Esophagus muscularis mucosa (tissue), 4 donors: ENCODE data around the gene PPP6R2.

Source experiments
- CTCF ChIP-seq, 3 experiments: fragments of 200-600 bp in 2 of 3; fragments of 450-650 bp in 1 of 3; sonication (generic) in 2 of 3; IDR thresholded peaks; one replicate each; pipeline ENCODE4 v1.5.1; 2017 to 2019; ENCODE audit warnings: antibody characterized with exemption in 3 of 3, mild to moderate bottlenecking in 2 of 3, moderate library complexity in 1 of 3
- EP300 ChIP-seq: sonication (generic); formaldehyde crosslinking; IDR thresholded peaks from one replicate; pipeline ENCODE4 v1.6.1; 2017; ENCODE audit warnings: antibody characterized with exemption
- POLR2A ChIP-seq: fragments of 450-650 bp; IDR thresholded peaks from one replicate; pipeline ENCODE4 v1.6.1; 2017; ENCODE audit warnings: antibody characterized with exemption, moderate library complexity, mild to moderate bottlenecking, low read depth
- POLR2AphosphoS5 ChIP-seq, 2 donors: sonication (generic); formaldehyde crosslinking; IDR thresholded peaks; one replicate each; pipeline ENCODE4 v1.6.1; 2017; ENCODE audit warnings: antibody characterized with exemption in 2 of 2

DNA sequence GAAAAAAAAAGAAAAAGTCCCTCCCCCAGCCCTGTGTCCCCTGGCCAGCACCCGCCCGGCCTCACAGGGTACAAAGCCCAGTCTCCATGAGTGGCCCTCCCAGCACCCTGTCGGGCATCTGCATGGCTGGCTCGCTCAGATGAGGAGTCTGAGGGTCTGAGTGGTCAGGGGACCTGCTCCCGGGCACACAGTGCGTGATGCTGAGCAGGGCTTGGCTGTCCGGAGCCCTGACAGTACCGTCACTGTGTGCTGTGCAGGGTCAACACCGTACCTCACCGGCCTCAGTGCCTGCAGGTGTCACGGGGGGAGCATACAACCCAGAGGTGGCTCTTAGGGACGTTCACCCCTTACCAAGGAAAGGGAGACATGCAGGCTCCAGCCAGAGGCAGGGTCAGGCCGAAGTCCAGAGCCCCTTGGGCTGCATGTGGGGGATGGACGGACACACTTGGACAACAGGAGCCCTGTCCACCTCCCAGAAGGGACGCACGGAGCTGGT, 32.1 kb upstream of the PPP6R2 start:
- TF ChIP-seq CTCF (IDR thresholded peaks at IDR 0.05) (no peak), EP300 (no peak), POLR2A (no peak), POLR2AphosphoS5 (IDR thresholded peaks at IDR 0.05) (no peak)
